Measurements from ENCODE around the gene GLTPD2. TPM values are rescaled to one million over a fixed set of nuclear protein-coding genes. Genes with fewer than 3 reads are reported as not detected.

The GLTPD2 gene
- total RNA-seq, 4 donors from 2014 or later: 1.1 to 2.0 (median 1.1) TPM; not detected in 1

DNA sequence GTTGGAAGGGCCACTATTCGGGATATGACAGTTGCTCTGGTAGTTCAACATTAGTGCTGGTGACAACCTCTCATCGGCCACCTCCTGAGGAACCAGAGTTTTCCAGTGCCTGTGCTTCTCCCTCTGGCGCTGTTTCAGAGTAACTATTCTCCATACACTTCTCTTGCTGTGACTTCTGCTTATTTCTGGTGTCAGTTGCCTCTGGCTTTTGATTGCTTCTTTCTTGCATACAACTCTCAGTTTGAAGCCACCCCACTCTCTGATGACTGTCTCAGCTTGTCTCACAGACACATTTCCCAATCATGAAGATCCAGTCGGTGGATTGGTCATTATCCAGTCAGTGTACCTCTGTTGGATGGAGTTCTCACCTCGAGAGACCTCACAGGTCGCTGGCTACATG, 20.5 kb upstream of the GLTPD2 start:
- Histone ChIP-seq H3K36me3 (no peaks in the 10 kb centered on the region), H3K4me3 (no peak overlapping the region), H3K9me3 (no peaks in the 10 kb centered on the region), H3K27me3 (peaks cover 0 to 18% (median 0%) of the 10 kb centered on the region in 4 donors), H3K27ac (no peak overlapping the region), H3K4me1 (no peaks in the 10 kb centered on the region)
- intact Hi-C loops (cut with DNase I): no loop called here
- TF ChIP-seq, protein P1, sequence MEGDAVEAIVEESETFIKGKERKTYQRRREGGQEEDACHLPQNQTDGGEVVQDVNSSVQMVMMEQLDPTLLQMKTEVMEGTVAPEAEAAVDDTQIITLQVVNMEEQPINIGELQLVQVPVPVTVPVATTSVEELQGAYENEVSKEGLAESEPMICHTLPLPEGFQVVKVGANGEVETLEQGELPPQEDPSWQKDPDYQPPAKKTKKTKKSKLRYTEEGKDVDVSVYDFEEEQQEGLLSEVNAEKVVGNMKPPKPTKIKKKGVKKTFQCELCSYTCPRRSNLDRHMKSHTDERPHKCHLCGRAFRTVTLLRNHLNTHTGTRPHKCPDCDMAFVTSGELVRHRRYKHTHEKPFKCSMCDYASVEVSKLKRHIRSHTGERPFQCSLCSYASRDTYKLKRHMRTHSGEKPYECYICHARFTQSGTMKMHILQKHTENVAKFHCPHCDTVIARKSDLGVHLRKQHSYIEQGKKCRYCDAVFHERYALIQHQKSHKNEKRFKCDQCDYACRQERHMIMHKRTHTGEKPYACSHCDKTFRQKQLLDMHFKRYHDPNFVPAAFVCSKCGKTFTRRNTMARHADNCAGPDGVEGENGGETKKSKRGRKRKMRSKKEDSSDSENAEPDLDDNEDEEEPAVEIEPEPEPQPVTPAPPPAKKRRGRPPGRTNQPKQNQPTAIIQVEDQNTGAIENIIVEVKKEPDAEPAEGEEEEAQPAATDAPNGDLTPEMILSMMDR (IDR thresholded peaks at IDR 0.05): no peak
- no peak for TF ChIP-seq POLR2A (IDR thresholded peaks at IDR 0.05)
- DNase-seq: no peak
- 75 to 79% methylated on average over 5 to 6 of the region's 6 CpGs for WGBS, 2 donors

DNA sequence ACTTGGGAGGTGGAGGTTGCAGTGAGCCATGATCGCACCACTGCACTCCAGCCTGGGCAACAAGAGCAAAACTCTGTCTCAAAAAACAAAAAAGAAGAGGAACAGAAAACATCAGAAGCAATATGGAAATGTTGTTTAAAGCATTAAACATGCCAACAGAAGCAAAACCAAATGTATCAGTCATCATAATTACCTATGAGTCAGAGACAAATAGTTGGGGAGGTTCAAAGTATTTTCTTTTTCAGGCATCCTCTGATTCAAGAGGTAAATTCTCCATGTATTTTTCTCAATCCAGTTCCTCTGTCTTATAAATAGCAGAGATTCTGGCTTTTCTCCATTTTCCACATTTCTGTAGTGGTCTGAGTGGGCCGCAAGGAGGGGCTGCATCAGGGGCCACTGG, 19.1 kb upstream of the GLTPD2 start:
- H3K36me3 ChIP-seq: no peaks in the 10 kb centered on the region
- H3K27ac ChIP-seq: no peak overlapping the region
- 79 to 88% methylated on average over 2 of the region's 2 CpGs for WGBS, 2 donors
- DNase-seq: no peak
- H3K27me3 ChIP-seq: peaks cover 0 to 27% (median 0%) of the 10 kb centered on the region in 4 donors
- TF ChIP-seq, protein P1 (IDR thresholded peaks at IDR 0.05): no peak
- TF ChIP-seq POLR2A (IDR thresholded peaks at IDR 0.05): no peak
- no peaks in the 10 kb centered on the region for H3K9me3 ChIP-seq
- H3K4me3 ChIP-seq: no peak overlapping the region
- intact Hi-C loops (cut with DNase I): no loop called here
- no peaks in the 10 kb centered on the region for H3K4me1 ChIP-seq

DNA sequence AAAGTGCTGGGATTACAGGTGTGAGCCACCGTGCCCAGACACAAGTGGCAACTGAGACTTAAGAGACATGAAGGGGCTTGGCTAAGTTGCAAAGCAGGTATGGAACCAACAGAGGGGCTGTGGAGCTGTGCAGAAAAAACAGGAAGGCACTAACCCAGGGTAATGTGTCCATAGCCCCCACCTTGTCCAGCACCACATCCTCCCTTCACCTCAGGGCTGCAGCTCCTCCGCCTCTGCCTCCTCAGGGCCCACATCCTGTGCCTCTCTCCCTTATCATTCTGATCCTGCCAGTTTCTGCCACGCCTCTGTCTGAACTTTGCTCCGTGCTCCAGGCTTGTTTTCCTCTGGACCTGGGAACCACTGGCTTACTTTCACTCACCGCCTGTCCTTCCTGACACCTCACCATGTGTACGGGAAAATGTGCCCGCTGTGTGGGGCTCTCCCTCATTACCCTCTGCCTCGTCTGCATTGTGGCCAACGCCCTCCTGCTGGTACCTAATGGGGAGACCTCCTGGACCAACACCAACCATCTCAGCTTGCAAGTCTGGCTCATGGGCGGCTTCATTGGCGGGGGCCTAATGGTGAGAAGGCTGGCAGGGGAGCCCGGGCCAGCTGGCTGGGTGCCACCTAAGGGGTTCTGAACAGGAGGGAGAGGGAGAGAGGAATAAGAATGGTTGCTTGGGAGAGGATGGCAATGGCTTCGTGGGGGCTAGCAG, 17.1 kb upstream of the GLTPD2 start, which contains the start of gene TM4SF5:
Gene TM4SF5, plus strand, starts transcription at position 368 of the 716 bp plus-strand sequence. Its CDS starts 37 bp downstream, at position 405.
- no peak within 1 kb of the TSS for H3K4me3 ChIP-seq
- H3K27ac ChIP-seq: no peak within 1 kb of the TSS
- H3K4me1 ChIP-seq: no peaks in the 10 kb centered on the region
- no peak for DNase-seq
- WGBS, 2 donors: 43 to 56% methylated on average over 6 to 12 of the region's 13 CpGs
- intact Hi-C loops (cut with DNase I): no loop called here
- TF ChIP-seq, protein P1 (IDR thresholded peaks at IDR 0.05): no peak
- no peak for TF ChIP-seq POLR2A (IDR thresholded peaks at IDR 0.05)
- no peaks in the 10 kb centered on the region for H3K36me3 ChIP-seq
- peaks cover 0 to 27% (median 0%) of the 10 kb centered on the region in 4 donors for H3K27me3 ChIP-seq
- H3K9me3 ChIP-seq: no peaks in the 10 kb centered on the region

DNA sequence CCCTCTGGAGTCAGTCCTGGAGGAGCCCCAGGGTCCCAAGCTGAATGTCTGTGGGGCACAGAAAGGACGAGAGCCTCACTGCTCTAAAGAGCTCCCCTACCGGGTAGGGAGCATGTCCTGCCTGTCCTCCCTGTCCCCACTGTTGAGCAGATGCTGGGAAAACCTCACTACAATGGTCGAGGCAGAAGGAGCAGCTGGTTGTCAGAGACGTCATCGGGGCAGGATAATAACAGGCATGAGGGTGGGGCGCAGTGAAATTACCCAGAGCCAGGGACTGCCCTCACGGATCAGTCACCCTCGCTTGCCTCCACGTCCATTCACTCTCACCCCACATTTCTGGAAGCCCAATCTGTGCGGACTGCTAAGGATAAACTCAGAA, 16.5 kb upstream of the GLTPD2 start:
- Histone ChIP-seq H3K27me3 (peaks cover 0 to 27% (median 0%) of the 10 kb centered on the region in 4 donors), H3K36me3 (no peaks in the 10 kb centered on the region), H3K9me3 (no peaks in the 10 kb centered on the region), H3K4me3 (no peak overlapping the region), H3K27ac (no peak overlapping the region), H3K4me1 (no peaks in the 10 kb centered on the region)
- WGBS, 2 donors: 55 to 60% methylated on average over 5 to 9 of the region's 10 CpGs
- DNase-seq: no peak
- intact Hi-C loops (cut with DNase I): no loop called here
- TF ChIP-seq, protein P1 (IDR thresholded peaks at IDR 0.05): no peak
- no peak for TF ChIP-seq POLR2A (IDR thresholded peaks at IDR 0.05)

DNA sequence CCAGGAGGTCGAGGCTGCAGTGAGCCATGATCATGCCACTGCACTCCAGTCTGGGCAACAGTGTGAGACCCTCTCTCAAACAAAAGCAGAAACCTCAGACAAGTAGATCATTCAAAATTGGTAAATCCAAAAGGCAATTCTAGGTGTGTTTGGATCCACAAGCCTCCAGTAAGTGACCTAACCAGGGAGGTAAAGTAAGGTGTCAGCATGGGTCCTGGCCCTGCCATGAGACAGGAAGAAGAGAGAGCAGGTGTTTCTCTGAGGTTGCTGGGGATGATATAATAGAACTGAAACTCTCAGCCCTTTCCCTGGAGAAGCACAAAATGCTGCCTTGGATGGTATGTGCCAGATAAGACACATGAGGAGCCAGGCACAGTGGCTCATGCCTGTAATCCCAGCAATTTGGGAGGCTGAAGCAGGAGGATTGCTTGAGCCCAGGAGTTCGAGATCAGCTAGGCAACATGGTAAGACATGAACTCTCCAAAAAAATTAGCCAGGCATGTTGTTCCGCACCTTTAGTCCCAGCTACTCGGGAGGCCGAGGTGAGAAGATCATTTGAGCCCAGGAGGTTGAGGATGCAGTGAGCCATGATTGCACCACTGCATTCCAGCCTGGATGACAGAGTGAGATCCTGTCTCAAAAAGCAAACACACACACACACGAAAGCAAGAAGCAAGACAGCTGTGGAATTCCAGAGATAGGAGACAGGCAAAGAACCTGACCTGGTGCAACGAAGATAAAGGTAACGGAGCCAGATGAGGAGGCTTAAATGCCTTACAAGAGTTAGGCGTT, 10.6 kb upstream of the GLTPD2 start:
- Histone ChIP-seq H3K27me3 (peaks cover 0 to 55% (median 0%) of the 10 kb centered on the region in 4 donors), H3K9me3 (no peaks in the 10 kb centered on the region), H3K4me3 (no peak overlapping the region), H3K36me3 (no peaks in the 10 kb centered on the region), H3K27ac (no peak overlapping the region), H3K4me1 (no peaks in the 10 kb centered on the region)
- no peak for TF ChIP-seq POLR2A (IDR thresholded peaks at IDR 0.05)
- TF ChIP-seq, protein P1 (IDR thresholded peaks at IDR 0.05): no peak
- intact Hi-C loops (cut with DNase I): no loop called here
- DNase-seq: no peak
- WGBS, 2 donors: 60 to 64% methylated on average over 9 of the region's 9 CpGs
